ENCODE results near the gene GBGT1.
"Not testable (repeated sequence)": the region's sequence is repeated elsewhere in the genome, so short reads cannot be mapped to it uniquely, and the experiment has no call there.

The GBGT1 gene

DNA sequence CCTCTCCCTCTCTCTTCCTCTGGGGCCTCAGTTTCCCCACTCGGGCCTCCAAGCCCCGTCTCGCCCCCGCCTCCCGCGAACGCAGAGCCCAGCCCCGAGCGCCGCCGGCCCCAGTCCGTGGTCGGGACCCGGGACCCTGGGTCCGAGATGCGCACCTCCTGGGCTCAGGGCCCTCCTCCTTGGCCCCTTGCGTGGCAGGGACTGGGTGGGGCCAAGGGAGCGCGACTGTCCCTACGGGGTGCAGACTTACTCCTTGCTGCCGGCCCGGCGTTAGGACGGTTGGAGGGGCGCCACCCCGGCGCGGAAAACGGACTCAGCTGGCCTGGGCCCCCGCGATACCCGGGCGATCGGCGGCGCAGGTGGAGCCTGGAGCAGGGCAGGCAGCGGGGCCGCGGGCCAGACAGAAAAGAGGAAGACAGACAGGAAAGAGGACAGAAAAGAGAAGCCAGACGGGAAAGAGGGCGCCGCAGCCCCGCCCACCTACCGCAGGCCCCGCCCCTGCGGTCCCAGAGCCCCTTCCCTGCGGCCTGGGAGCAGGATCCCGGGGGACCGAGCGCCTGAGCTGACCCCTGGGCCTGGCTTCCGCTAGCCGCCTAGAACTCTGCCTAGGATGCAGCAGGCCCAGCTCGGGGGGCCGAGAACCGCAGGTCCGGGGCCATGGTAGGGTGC lies at the start of gene GBGT1:
Gene GBGT1, minus strand, starts transcription at position 411 of the 669 bp plus-strand sequence. CDS start 1,502 bp downstream, outside the sequence.
- DNase-seq = peak; percentile 71

- DNase-seq = no peak
Measured at GRCh38 chr9:133210609-133211008, 46.9 kb upstream of the GBGT1 start.

- no peak for DNase-seq
Measured at GRCh38 chr9:133210202-133210532, 46.5 kb upstream of the GBGT1 start.

DNA sequence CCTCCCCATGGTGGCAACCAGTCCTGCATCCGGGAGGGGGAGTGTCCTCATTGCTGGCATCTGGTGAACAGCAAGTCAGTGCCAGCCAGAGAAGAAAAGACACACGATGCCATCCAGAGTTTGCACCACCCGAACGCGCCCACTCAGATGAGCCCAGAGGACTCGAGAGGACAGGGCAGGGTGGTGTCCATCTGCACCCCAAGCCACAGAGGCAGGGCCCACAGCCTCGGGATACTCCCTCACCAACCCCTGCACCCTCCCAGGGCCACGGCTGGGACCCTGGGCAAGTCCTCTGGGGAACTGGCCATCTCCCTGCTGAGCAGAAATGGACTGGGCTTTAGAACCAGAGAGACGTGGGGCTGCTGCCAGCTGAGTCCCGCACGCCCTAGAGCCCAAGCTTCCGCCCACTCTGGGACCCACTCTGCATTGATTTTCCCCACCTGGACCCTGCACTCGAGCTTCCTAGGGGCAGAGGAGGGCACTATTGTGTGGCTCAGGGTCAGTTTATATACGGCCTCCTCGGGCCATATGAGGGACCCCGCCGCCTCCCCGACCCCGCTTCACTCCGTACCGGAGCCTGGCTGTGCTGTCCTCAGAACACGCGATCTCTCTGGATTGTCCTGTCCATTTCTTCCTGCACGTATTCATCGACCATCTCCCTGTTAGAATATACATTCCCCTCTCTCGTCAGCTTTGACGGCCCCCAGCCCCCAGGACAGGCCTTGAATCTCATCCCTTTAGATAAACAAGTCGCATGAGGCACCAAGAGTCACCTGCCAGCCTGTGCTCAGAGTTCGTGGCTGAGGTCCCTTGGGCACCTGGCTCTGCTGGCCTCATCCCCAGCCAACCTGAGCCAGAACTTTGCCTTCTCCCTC lies 45.9 kb upstream of the GBGT1 start:
- not testable (repeated sequence) for DNase-seq

- DNase-seq = not testable (repeated sequence)
Measured at GRCh38 chr9:133208880-133209300, 45.2 kb upstream of the GBGT1 start, which contains the start of gene OBP2B. Gene OBP2B, minus strand, starts transcription at chr9:133209250. Its CDS starts 51 bp downstream, at chr9:133209199.

DNA sequence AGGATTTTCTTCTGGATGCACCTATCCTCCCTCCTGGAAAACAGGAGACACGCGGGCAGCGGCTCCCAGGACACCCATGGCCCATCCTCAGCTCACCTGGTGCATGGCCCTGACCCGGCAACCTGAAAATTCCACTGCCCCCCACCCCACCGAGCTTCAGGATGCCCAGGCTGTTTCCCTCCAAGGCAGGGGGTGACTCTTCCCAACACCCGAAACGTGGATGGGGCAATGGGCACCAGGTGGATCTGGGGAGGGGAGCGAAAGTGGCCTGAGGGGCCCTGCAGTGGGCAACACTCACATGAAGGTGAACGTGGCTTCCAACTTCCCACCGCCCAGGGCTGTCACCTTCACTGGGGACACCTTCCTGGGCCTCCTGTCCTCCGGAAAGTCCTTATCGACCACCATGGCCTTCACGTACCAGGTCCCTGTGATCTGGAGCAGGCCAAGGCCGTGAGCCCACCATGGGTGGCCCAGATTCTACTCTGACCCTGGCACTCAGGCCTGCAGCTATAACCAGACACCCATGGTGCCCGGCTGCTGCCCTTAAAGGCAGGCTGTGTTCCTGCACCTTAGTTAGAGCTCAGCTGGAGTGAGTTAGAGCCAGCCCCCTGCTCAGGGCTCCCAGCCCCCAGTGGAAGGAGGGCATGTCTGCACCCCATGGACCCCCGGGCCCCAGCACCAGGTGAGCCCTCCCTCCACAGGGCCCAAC lies 44.6 kb upstream of the GBGT1 start:
- not testable (repeated sequence) for DNase-seq

DNA sequence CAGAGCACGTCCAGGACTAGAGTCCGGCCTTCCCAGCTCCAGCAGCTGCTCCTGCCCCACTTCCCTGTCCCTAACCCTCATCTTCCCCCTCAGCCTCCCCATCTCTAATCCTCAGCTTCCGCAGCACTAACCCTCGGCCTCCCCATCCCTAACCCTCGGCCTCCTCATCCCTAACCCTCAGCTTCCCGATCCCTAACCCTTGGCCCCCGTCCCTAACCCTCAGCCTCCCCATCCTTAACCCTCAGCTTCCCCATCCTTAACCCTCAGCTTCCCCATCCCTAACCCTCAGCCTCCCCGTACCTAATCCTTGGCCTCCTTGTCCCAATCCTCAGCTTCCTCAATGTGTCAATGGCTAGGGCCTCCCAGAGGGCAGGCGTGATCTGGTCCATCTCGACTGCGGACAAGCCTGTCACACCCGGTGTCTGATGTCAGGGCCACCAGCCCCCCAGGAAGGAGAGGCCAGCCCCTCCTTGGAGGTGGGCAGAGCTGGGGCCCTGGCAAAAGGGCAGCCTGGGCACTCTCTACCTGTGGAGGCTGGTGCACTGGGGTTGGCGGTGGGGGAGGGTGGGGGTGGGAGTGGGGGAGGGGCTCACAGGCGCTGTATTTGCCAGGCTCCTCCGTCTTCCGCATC lies 43.9 kb upstream of the GBGT1 start:
- DNase-seq = no peak

GRCh38 chr9:133207021-133207531 lies 43.4 kb upstream of the GBGT1 start:
- DNase-seq = no peak

- DNase-seq = no peak
Measured at GRCh38 chr9:133205996-133206931, 42.5 kb upstream of the GBGT1 start.

DNA sequence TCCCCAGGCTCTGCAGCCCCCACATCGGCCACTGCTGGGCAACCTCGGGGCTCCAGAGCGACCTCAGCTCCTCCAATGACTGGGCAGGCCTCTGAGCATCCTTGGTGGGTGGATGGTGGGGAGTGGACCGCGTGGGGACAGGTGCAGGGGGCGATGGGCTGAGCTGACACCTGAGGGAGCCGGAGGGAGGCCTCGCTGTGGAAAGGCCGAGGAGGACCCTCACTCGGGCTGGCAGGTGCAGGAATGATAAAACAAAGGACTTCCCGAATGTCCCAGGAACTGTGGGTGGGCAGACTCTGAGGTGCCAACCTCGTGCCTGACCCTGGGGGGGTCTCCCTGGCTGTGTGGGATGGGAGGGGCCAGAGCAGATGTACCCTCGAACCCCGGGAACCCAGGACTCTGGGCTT lies 41.8 kb upstream of the GBGT1 start:
- not testable (repeated sequence) for DNase-seq

DNA sequence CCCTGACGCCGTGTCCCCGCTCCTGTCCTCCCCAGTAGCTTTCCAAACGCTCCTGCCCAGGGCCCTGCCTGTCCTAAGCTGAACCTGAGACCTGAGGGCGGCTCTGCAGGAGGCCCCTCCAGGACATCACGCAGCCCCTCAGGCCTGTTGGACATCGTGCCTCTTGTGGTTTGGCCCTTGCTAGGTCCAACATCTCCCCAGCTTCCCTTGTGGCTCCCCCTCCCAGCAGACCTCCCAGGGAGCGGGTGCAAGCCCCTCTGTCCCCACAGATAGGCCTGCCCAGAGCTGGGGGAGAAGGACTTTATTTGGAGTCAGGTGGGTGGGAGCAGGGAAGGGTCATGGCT lies 41.3 kb upstream of the GBGT1 start:
- DNase-seq = no peak

GRCh38 chr9:133204335-133204992 lies 40.8 kb upstream of the GBGT1 start:
- DNase-seq = no peak

- no peak for DNase-seq
Measured at GRCh38 chr9:133203506-133204075, 39.9 kb upstream of the GBGT1 start.

GRCh38 chr9:133202688-133203453 lies 39.2 kb upstream of the GBGT1 start:
- DNase-seq = no peak

- no peak for DNase-seq
Measured at GRCh38 chr9:133202145-133202513, 38.4 kb upstream of the GBGT1 start.

- DNase-seq = no peak
Measured at GRCh38 chr9:133201424-133202144, 37.9 kb upstream of the GBGT1 start.

- no peak for DNase-seq
Measured at GRCh38 chr9:133200631-133201030, 36.9 kb upstream of the GBGT1 start.

DNA sequence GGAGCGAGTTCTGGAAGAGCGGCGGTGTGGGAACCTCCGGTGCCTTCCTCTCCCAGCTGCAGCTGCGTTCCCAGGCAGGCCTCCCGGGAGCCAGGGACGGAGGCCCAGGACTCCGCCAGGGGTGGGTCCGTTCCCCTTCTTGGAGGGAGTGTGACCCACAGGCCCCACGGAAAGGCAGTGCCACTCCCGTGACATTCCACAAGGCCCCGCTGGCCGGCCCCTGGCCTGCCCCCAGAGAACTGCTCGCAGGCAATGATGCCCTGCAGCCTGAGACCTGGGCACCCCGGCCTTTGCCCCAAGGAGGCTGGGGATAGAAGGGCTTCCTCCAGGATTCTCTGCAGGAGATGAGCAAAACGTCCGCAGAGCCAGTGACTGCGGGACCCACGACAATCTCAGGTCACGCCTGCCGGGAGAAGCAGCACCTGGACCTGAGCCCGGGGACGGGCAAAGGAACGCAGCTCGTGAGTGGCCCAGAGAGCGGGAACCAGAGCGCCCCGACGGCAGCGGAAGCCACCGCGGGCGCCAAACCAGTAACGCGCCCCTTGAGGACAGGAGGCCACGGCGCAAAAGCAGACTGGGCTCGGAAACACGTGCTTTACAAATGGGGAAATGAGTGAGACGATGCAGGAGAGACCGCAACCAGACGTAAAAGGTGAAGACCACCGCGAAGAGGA lies 36.1 kb upstream of the GBGT1 start:
- DNase-seq = peak; percentile 50

DNA sequence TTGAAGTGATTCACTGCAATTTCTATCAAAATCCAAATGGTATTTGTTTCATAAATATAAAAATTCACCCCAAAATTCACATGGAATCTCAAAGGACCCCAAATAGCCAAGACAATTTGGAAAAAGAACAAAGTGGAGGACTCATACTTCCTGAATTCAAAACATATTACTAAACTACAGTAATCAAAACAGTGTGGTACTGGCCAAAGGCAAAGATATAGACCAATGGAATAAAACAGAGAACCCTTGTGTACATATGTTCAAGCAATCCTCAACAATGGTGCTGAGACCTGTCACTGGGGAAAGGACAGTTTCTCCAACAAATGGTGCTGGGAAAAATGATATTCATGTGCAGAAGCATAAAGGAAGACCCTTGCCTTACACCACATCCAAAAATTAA lies 31.3 kb upstream of the GBGT1 start:
- no peak for DNase-seq

All from CD4-positive, alpha-beta T cell treated with Interleukin-17A for 4 hours (primary cell).